Naive B cell (primary cell): ENCODE data around the gene THNSL1. TPM values are rescaled to one million over a fixed set of nuclear protein-coding genes. Genes with fewer than 3 reads are reported as not detected.

ENCODE experiments used
- ATAC-seq, 2 donors: fragments of 150-1000 bp; cut with Tn5 transposase; 2 replicates each; pipeline ENCODE4 v1.10.0; 2021; ENCODE audit warnings: low read depth in 2 of 2, mild to moderate bottlenecking in 2 of 2, moderate library complexity in 2 of 2
- DNase-seq: peaks from one replicate; pipeline ENCODE4 v3.0.0; 2022
- H3K27ac Mint-ChIP-seq, 6 donors: one replicate each; pipeline ENCODE4 v1.8.0; 2020 to 2022; ENCODE audit warnings: mild to moderate bottlenecking in 6 of 6, mixed read lengths in 6 of 6, moderate library complexity in 5 of 6, inconsistent platforms in 2 of 6
- H3K27me3 Mint-ChIP-seq, 3 donors: one replicate each; pipeline ENCODE4 v1.8.0; 2021 to 2022; ENCODE audit warnings: mixed read lengths in 3 of 3, mild to moderate bottlenecking in 1 of 3
- H3K36me3 Mint-ChIP-seq, 2 donors: one replicate each; pipeline ENCODE4 v1.8.0; 2020 to 2022; ENCODE audit warnings: mixed read lengths in 2 of 2, inconsistent platforms in 1 of 2, mild to moderate bottlenecking in 1 of 2
- H3K4me1 Mint-ChIP-seq, 3 donors: one replicate each; pipeline ENCODE4 v1.8.0; 2020 to 2022; ENCODE audit warnings: mixed read lengths in 3 of 3, inconsistent platforms in 1 of 3, mild to moderate bottlenecking in 1 of 3, moderate library complexity in 1 of 3
- H3K4me3 Mint-ChIP-seq, 8 donors: one replicate each; pipeline ENCODE4 v1.8.0; 2020 to 2022; ENCODE audit warnings: mild to moderate bottlenecking in 8 of 8, mixed read lengths in 8 of 8, moderate library complexity in 8 of 8, inconsistent platforms in 2 of 8
- H3K9me3 Mint-ChIP-seq, 7 donors: one replicate each; pipeline ENCODE4 v1.8.0; 2020 to 2022; ENCODE audit warnings: mixed read lengths in 7 of 7, mild to moderate bottlenecking in 5 of 7, inconsistent platforms in 2 of 7, moderate library complexity in 1 of 7
- polyA plus RNA-seq, 6 donors: library from polyadenylated mRNA; unstranded; fragments of 300-500 nt; fragmentation: Illumina TruSeq; gene quantifications; one replicate each; pipeline ENCODE4 v1.2.3, GENCODE V29; 2021; ENCODE audit warnings: low read depth in 6 of 6

THNSL1 gene
- polyA plus RNA-seq, 6 donors from 2014 or later, result 2.2 to 6.2 (median 4.2) TPM

DNA sequence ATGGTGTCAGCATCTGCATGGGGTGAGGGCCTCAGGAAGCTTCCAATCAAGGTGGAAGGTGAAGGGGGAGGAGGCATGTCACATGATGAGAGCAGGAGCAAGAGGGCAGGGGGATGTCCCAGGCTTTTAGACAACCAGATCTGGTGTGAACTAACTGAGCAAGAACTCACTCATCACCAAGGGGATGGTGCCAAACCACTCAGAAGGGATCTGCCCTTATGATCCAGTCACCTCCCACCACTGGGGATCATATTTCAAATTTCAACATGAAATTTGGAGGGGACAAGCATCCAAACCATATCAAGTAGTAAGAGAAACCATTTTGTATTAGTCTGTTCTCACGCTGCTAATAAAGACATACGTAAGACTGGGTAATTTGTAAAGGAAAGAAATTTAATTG lies 33.6 kb downstream of the THNSL1 start:
- Mint-ChIP-seq H3K36me3 (no peaks in the 10 kb centered on the region), H3K4me3 (no peak overlapping the region), H3K27ac (no peak overlapping the region), H3K27me3 (peaks cover under 1 to 30% (median 24%) of the 10 kb centered on the region in 3 donors), H3K9me3 (no peaks in the 10 kb centered on the region), H3K4me1 (no peaks in the 10 kb centered on the region)
- no peak for DNase-seq
- ATAC-seq, result no peak

DNA sequence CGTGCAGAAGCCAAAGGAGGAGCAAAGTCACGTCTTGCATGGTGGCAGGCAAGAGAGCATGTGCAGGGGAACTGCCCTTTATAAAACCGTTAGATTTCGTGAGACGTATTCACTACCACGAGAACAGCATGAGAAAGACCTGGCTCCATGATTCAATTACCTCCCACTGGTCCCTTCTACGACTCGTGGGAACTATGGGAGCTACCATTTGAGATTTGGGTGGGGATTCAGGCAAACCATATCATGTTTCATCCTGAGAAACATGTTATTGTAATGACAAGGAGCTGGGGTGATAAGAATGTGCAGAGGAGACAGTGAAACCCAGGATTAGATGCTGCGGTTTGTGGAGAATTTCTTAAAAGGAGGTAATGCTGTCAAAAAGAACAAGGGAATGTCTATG lies 34.0 kb downstream of the THNSL1 start:
- ATAC-seq, result no peak
- no peaks in the 10 kb centered on the region for H3K9me3 Mint-ChIP-seq
- no peak overlapping the region for H3K27ac Mint-ChIP-seq
- H3K4me1 Mint-ChIP-seq, result no peaks in the 10 kb centered on the region
- DNase-seq, result no peak
- H3K36me3 Mint-ChIP-seq, result no peaks in the 10 kb centered on the region
- no peak overlapping the region for H3K4me3 Mint-ChIP-seq
- H3K27me3 Mint-ChIP-seq, result peaks cover 0 to 29% (median 24%) of the 10 kb centered on the region in 3 donors

DNA sequence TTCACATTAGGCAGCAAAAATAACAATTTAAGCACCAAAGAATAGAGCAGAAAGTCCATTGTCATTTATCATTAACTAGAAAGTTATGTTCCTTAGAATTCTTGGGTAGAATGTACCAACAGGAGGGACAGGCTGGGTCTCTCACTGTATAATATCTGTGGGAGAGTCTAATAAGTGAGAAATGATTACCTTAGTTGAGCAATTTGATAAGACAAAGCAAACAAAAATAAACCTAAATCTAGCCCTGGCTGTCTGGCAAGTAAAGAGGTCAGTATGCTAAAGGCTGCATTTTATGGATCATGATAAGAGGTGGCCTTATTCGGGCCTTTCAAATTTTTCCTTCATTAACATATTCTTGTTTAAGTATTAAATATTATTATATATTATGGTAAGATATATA lies 35.6 kb downstream of the THNSL1 start:
- no peaks in the 10 kb centered on the region for H3K36me3 Mint-ChIP-seq
- ATAC-seq, result no peak

GRCh38 chr10:25056726-25057125 lies 40.3 kb downstream of the THNSL1 start:
- Mint-ChIP-seq H3K27ac (no peak overlapping the region), H3K4me3 (no peak overlapping the region), H3K27me3 (peaks cover 0 to 21% (median 0%) of the 10 kb centered on the region in 3 donors), H3K4me1 (no peaks in the 10 kb centered on the region), H3K36me3 (no peaks in the 10 kb centered on the region), H3K9me3 (peaks cover 0 to 3% (median 0%) of the 10 kb centered on the region in 7 donors)
- ATAC-seq (no peak), DNase-seq (no peak)

More for the DNA sequence above, 35.6 kb downstream of the THNSL1 start:
- H3K27ac Mint-ChIP-seq, result no peak overlapping the region
- H3K27me3 Mint-ChIP-seq, result peaks cover 0 to 36% (median 24%) of the 10 kb centered on the region in 3 donors
- no peaks in the 10 kb centered on the region for H3K4me1 Mint-ChIP-seq
- H3K9me3 Mint-ChIP-seq, result no peaks in the 10 kb centered on the region
- DNase-seq, result no peak
- no peak overlapping the region for H3K4me3 Mint-ChIP-seq

DNA sequence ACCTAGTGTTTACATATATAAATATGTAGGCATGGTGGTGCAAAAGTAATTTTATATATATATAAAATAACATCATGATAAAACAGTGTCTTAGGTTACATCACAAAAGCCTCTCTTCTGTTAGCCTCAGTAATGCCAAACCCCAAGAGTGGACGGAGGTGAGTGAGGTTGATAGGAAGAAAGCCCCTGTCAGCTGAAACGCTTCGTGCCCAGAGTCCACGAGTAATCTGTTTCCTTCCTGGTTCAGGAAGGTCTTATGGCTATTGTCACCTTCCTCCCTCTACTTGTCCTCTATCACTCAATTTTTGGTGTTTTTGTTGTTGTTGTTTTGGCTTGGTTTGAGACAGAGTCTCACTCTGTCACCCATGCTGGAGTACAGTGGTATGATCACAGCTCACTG lies 41.5 kb downstream of the THNSL1 start:
- no peak for ATAC-seq
- peaks cover 0 to 29% (median 6%) of the 10 kb centered on the region in 3 donors for H3K27me3 Mint-ChIP-seq

GRCh38 chr10:25059990-25060389 lies 43.6 kb downstream of the THNSL1 start:
- DNase-seq, result no peak
- peaks cover 4 to 5% (median 5%) of the 10 kb centered on the region in 3 donors for H3K4me1 Mint-ChIP-seq
- no peak overlapping the region for H3K4me3 Mint-ChIP-seq
- H3K36me3 Mint-ChIP-seq, result no peaks in the 10 kb centered on the region
- H3K9me3 Mint-ChIP-seq, result peaks cover 0 to 3% (median 0%) of the 10 kb centered on the region in 7 donors
- ATAC-seq, result no peak
- H3K27me3 Mint-ChIP-seq, result peaks cover 9 to 47% (median 18%) of the 10 kb centered on the region in 3 donors
- H3K27ac Mint-ChIP-seq, result no peak overlapping the region

More for the DNA sequence above, 41.5 kb downstream of the THNSL1 start:
- Mint-ChIP-seq H3K9me3 (peaks cover 0 to 3% (median 0%) of the 10 kb centered on the region in 7 donors), H3K36me3 (no peaks in the 10 kb centered on the region), H3K27ac (no peak overlapping the region), H3K4me1 (peaks cover 0 to 5% (median 5%) of the 10 kb centered on the region in 3 donors), H3K4me3 (no peak overlapping the region)
- no peak for DNase-seq

DNA sequence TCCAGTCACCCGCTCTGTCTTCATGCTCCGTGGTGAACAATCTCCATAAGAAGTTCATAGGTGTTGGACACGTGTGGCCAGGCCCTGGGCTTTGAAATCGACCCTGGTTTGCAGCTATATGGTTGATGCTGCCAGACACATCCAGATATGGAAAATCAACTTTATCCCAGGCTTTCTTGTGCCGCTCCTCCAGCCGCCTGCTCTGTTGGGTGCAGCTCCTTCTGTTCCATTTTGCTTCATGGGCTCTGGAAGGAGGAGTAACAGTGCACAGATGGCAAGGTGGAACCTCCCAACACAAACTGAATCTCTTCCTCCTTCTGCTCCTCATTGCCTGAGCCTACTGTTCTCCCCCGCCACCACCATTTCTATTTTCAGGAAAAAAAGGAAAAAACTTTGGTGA lies 44.7 kb downstream of the THNSL1 start:
- H3K36me3 Mint-ChIP-seq, result no peaks in the 10 kb centered on the region
- ATAC-seq, result no peak
- DNase-seq, result no peak
- H3K27ac Mint-ChIP-seq, result no peak overlapping the region
- no peak overlapping the region for H3K4me3 Mint-ChIP-seq
- peaks cover 15 to 40% (median 27%) of the 10 kb centered on the region in 3 donors for H3K27me3 Mint-ChIP-seq
- H3K9me3 Mint-ChIP-seq, result peaks cover 0 to 3% (median 0%) of the 10 kb centered on the region in 7 donors
- peaks cover 4 to 5% (median 5%) of the 10 kb centered on the region in 3 donors for H3K4me1 Mint-ChIP-seq

DNA sequence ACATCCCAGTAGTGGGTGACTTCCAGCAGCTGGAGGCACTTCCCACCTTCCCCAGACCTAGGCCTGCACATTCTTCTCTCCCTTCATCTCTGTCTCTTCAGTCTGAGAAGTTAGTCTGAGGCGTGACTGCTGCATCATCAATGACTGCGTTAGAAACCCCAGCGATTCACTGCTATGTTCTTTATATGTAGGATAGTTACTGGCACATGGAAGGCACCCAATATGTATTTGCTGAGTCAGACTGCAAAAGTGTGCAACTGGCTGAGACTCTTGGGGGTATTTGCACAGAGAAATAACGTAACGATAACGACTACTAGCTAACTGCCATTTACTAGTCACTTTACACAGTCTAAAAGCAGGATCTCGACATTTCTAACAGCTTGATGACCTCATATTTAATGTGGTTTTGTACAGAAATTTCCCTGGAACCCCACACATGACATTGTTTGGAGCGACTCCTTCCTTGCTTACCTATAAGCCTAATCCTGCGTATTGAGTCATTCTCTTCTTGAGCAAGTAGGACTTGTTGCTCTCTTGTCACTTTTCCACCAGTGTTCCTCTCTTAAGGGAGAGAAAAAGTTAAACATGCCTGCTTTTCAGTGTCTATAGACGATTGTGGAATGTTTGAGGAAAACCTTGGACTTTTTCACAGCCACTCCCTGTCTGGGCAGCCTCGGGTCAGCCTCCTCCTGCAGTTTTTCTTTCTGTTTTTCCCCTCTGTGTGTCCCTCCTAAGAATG lies 45.5 kb downstream of the THNSL1 start:
- peaks cover 0 to 3% (median 0%) of the 10 kb centered on the region in 7 donors for H3K9me3 Mint-ChIP-seq
- H3K4me3 Mint-ChIP-seq, result no peak overlapping the region
- H3K4me1 Mint-ChIP-seq, result peaks cover 4 to 5% (median 5%) of the 10 kb centered on the region in 3 donors
- ATAC-seq (no peak), DNase-seq (no peak)
- H3K27ac Mint-ChIP-seq, result no peak overlapping the region
- no peaks in the 10 kb centered on the region for H3K36me3 Mint-ChIP-seq
- H3K27me3 Mint-ChIP-seq, result peaks cover 15 to 42% (median 27%) of the 10 kb centered on the region in 3 donors

DNA sequence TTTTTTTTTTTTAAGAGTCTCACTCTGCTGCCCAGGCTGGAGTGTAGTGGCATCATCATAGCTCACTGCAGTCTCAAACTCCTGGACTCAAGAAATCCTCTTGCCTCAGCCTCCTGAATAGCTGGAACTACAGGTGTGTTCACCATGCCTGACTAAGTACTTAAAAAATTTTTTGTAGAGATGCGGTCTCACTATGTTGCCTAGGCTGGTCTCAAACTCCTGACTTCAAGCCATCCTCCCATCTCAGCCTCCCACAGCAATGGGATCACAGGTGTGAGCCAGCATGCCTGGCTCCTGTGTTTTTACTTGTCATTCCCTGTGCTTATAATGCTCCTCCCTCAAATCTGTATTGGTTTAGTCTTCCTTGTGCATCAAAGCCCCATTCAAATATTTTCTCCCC lies 46.7 kb downstream of the THNSL1 start:
- DNase-seq (no peak), ATAC-seq (no peak)
- Mint-ChIP-seq H3K36me3 (no peaks in the 10 kb centered on the region), H3K27ac (no peak overlapping the region), H3K4me1 (peaks cover 4 to 5% (median 5%) of the 10 kb centered on the region in 3 donors), H3K9me3 (peaks cover 0 to under 1% (median 0%) of the 10 kb centered on the region in 7 donors), H3K4me3 (no peak overlapping the region), H3K27me3 (peaks cover 15 to 54% (median 32%) of the 10 kb centered on the region in 3 donors)

GRCh38 chr10:25063644-25064043 lies 47.2 kb downstream of the THNSL1 start:
- ATAC-seq, result no peak
- H3K9me3 Mint-ChIP-seq, result no peaks in the 10 kb centered on the region
- peaks cover 4 to 5% (median 5%) of the 10 kb centered on the region in 3 donors for H3K4me1 Mint-ChIP-seq
- no peak for DNase-seq
- no peaks in the 10 kb centered on the region for H3K36me3 Mint-ChIP-seq
- peaks cover 19 to 54% (median 37%) of the 10 kb centered on the region in 3 donors for H3K27me3 Mint-ChIP-seq
- H3K27ac Mint-ChIP-seq, result no peak overlapping the region
- no peak overlapping the region for H3K4me3 Mint-ChIP-seq

- no peak overlapping the region for H3K27ac Mint-ChIP-seq
- no peak for ATAC-seq
These were observed 48.0 kb downstream of the THNSL1 start for GRCh38 chr10:25064401-25064800.

GRCh38 chr10:25065761-25066476 lies 49.5 kb downstream of the THNSL1 start:
- peaks cover 4 to 5% (median 5%) of the 10 kb centered on the region in 3 donors for H3K4me1 Mint-ChIP-seq
- DNase-seq (no peak), ATAC-seq (no peak)
- peaks cover 29 to 46% (median 44%) of the 10 kb centered on the region in 3 donors for H3K27me3 Mint-ChIP-seq
- H3K27ac Mint-ChIP-seq, result no peak overlapping the region
- H3K9me3 Mint-ChIP-seq, result no peaks in the 10 kb centered on the region
- H3K4me3 Mint-ChIP-seq, result no peak overlapping the region
- no peaks in the 10 kb centered on the region for H3K36me3 Mint-ChIP-seq

More at GRCh38 chr10:25064401-25064800, 48.0 kb downstream of the THNSL1 start:
- H3K4me1 Mint-ChIP-seq, result peaks cover 4 to 5% (median 5%) of the 10 kb centered on the region in 3 donors
- H3K36me3 Mint-ChIP-seq, result no peaks in the 10 kb centered on the region
- no peaks in the 10 kb centered on the region for H3K9me3 Mint-ChIP-seq
- peaks cover 21 to 54% (median 44%) of the 10 kb centered on the region in 3 donors for H3K27me3 Mint-ChIP-seq
- H3K4me3 Mint-ChIP-seq, result no peak overlapping the region
- no peak for DNase-seq

DNA sequence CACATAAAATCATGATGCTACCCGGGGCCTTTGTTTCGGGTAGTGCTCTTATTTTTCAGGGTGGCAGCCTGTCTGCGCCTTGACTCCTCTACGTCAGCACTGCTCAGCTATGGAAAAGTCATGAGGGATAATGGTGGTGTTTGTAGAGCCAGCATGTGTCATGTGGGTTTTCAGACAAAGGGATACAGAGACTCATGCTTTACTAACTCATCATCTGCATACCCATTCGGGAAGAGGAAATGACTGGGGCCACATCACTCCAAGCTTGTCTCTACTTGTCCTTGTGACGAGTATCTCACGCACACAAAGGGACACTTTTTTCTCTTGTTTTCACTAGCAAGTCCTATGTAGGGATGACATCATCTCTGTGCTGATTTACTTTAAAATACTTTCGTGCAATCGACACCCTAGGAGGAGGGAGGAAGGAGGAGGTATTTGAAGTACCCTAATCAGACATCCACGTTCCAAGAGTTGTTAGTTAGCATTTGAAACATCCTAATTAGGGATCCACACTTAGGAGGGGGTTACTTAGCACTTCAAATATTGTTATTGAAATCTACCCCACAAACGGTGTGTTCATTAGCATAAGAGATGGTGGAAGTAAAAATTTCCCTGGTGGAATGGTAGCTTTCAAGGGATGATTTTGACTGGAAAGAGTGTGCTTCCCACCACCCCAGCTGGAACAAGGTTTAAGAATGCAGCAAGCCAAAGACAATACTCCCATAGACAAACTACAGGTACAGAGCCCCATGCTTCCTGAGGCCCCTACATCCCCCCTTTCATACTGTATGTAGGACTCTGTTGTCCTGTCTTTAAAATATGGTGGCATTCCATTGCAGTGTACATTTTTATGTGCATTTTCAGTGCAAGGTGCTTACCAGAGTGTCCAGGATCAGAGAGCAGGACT lies 52.0 kb downstream of the THNSL1 start:
- H3K9me3 Mint-ChIP-seq, result no peaks in the 10 kb centered on the region
- ATAC-seq (no peak), DNase-seq (no peak)
- no peak overlapping the region for H3K4me3 Mint-ChIP-seq
- peaks cover 0 to 2% (median 0%) of the 10 kb centered on the region in 3 donors for H3K4me1 Mint-ChIP-seq
- peaks cover 27 to 35% (median 28%) of the 10 kb centered on the region in 3 donors for H3K27me3 Mint-ChIP-seq
- H3K36me3 Mint-ChIP-seq, result no peaks in the 10 kb centered on the region
- no peak overlapping the region for H3K27ac Mint-ChIP-seq
